HG03432 (cell line): ENCODE data around the gene RSPRY1.
"Not testable (repeated sequence)": the region's sequence is repeated elsewhere in the genome, so short reads cannot be mapped to it uniquely, and the experiment has no call there.

Experiments
- ATAC-seq: cut with Tn5 transposase; IDR thresholded peaks from one replicate; pipeline ENCODE4 v1.9.1; 2021; ENCODE audit warnings: mild to moderate bottlenecking, moderate library complexity; ENCODE audit not compliant: unreplicated experiment

Gene RSPRY1

GRCh38 chr16:57252148-57252721 lies 66.1 kb downstream of the RSPRY1 start:
- ATAC-seq, result no peak

- ATAC-seq, result no peak
Measured at GRCh38 chr16:57253466-57253865, 67.3 kb downstream of the RSPRY1 start.

DNA sequence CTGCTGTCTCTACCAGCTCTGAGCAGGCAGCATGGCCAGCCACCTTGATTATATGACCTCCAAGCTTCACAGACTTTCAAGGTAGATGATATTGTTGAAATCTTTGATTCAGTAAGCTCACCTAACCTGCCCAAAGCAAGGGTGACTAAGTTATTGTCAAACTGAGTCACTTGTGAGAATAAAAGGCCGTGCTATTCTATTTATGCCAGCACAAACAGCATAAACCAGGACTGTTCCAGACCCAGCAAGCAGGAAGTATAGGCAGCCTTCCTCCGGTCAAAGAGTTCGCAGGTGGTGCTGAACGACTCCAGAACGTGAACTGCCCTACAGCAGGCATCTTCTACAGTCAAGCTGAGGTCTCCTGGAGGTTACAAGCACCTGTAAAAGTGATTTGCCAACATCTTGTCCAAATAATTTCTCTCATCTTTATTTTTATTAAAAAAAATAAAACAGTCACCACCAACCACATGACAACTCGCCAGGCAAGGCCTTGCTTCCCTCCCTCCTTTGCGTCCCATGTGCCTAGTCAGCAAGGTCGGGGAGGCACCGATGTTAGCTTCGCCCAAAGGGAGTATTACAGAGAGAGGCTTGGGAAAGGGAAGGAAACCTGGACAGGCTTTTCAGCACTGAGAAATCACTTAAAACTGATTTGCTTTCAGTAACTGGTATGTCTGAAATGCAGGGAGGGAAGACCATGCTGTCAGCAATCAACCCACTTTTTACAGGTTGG lies 69.7 kb downstream of the RSPRY1 start:
- no peak for ATAC-seq

GRCh38 chr16:57256601-57257395 lies 70.7 kb downstream of the RSPRY1 start:
- ATAC-seq, result no peak

DNA sequence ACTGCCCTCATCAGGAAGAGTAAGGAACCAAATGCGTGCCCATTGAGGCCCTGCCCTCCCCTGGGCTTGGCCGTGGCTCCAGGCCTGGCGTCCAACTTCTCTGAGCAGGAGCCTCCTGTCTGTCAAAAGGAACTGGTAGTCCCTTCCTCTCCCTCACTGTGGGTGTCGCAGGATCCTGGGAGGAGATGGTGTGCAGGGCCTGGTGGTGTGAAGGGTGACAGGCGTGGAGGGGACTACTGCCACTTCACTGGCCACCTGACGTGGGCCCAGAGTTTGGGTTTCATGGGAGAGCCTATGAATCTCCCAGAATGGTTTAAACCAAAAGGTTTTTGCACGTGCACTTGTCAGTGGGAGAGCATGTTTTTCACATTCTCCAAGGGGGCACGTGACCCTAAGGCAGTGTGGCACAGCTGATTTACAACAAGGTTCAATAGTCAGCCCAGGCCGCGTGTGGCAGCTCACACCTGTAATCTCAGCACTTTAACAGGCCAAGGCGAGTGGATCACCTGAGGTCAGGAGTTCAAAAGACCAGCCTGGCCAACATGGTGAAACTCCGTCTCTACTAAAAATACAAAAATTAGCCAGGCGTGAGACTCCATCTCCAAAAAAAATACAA lies 71.4 kb downstream of the RSPRY1 start:
- no peak for ATAC-seq

- ATAC-seq, result no peak
Measured at GRCh38 chr16:57258226-57258909, 72.2 kb downstream of the RSPRY1 start.

GRCh38 chr16:57258910-57259475 lies 72.9 kb downstream of the RSPRY1 start:
- no peak for ATAC-seq

DNA sequence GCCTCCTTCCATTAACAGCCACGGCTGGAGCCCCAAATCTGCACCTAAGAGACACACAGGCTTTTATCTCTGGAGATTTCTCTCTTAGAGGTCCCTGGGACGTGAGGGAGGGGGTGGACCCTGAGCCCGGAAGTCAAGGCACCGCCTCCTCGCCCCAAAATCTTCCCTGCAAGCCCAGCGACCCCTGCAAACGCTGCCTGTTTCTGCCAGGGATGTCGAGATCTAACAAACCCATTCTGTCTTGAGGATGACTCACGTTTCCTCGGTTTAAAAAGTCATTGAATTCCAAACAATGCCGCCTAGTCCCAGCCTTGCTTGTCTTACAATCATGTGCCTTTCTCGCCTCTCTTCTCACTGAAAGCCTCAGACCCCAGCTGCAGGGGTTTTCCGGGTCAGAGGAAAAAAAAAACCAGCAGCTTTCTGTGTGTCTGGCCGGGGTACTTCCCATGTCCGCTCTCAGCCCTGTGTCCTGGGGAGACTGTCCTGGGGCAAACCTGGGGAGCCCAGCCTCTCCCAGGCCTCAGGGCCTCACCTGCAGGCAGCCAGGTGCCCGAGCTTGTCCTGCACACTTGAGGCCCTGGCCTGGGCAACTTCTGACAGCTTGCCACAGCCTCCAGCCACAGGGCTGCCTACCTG lies 74.3 kb downstream of the RSPRY1 start:
- ATAC-seq, result peak; percentile 49

GRCh38 chr16:57261806-57262205 lies 75.7 kb downstream of the RSPRY1 start:
- ATAC-seq, result no peak

GRCh38 chr16:57262841-57263540 lies 76.9 kb downstream of the RSPRY1 start:
- ATAC-seq, result no peak

- no peak for ATAC-seq
Measured at GRCh38 chr16:57263541-57264351, 77.6 kb downstream of the RSPRY1 start.

- no peak for ATAC-seq
Measured at GRCh38 chr16:57264381-57264780, 78.3 kb downstream of the RSPRY1 start.

DNA sequence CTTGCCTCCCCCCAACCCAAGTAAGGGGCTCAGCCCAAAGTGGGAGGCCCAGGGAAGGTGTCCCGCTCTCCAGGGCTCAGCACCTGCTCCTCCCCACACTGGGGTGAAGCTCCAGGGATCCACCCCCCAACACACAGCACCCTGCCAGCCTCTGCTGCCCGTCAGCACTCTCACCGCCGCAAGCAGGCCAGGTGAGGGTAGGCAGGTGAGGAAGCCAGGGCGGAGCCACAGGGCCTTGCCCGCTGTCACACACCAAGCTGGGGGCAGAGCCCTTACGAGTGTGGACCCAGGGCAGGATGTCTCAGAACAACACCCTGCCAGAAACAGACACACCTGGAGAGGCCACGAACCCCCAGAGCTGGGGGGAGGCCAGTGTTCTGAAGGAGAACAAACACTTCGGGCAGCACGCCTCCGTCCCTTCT lies 78.8 kb downstream of the RSPRY1 start:
- ATAC-seq, result no peak

DNA sequence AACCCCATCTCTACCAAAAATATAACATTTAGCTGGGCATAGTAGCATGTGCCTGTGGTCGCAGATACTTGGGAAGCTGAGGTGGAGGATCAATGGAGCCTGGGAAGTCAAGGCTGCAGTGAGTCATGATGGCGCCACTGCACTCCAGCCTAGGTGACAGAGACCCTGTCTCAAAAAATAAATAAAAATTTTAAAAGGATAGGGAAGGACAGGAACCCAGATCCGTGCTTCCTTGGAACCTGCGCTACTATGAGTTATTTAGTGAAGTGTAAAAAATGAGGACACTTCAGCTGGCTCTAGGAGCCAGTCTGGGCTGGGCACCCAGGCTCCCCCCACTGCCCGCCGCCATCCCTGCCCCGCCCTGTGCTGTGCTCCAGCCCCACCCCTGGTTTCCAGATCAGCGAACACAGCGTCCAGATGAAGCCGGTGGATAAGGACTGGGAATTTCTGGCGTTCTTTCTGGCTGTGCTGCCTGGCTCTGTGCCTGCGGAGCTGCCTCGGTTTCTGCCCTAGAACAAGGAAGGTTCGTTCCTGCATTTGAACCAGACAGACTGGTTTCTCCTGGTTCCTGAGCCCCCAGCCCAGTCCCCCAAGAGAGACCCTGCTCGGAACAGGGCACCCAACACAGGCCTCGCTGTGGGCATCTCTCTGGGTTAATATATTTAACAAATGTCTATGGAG lies 79.9 kb downstream of the RSPRY1 start:
- ATAC-seq, result no peak

DNA sequence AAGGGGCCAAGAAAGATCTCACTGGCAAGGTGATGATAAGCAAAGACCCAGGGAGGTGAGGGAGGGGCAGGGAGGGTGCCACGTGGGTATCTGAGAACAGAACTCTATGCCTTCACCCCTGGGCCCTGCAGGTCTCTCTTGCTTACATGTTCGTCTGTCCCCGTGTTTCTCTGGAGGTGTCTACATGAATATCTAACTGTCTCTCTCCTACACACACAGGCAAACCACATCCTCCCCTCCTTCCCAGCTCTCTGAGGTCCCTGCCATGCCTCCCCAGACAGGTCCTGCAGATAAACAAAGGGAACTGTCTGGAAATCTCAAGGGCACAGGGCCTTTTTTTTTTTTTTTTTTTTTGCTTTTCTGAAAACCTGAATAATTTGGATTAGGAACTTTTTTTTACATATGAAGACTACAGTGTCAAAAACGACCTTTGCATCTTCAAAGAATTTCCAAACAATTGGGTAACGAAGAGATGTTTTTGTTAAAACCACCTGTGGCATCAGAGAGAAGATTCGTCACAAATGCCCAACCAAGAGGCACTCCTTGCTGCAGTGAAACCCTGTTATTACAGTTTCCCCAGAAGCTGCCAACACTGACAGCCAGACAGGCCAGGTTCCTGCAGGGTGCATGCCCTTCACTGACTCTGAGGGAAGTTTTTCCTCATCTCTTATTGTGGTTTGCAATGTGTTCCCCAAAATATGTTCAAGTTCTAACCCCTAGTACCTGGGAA lies 80.6 kb downstream of the RSPRY1 start:
- ATAC-seq, result no peak

- not testable (repeated sequence) for ATAC-seq
Measured at GRCh38 chr16:57267343-57267742, 81.2 kb downstream of the RSPRY1 start.
